Dedifferentiated amniotic fluid mesenchymal stem cell (primary cell): ENCODE data around the gene HECA.
A peak's percentile ranks its signal among the peaks of the same experiment; 100 is the strongest.
"Not testable (repeated sequence)": the region's sequence is repeated elsewhere in the genome, so short reads cannot be mapped to it uniquely, and the experiment has no call there.

ENCODE experiments used
- DNase-seq: peaks from one replicate; pipeline ENCODE4 v3.0.0-alpha.2; 2016; ENCODE audit errors: extremely low spot score

The HECA gene

DNA sequence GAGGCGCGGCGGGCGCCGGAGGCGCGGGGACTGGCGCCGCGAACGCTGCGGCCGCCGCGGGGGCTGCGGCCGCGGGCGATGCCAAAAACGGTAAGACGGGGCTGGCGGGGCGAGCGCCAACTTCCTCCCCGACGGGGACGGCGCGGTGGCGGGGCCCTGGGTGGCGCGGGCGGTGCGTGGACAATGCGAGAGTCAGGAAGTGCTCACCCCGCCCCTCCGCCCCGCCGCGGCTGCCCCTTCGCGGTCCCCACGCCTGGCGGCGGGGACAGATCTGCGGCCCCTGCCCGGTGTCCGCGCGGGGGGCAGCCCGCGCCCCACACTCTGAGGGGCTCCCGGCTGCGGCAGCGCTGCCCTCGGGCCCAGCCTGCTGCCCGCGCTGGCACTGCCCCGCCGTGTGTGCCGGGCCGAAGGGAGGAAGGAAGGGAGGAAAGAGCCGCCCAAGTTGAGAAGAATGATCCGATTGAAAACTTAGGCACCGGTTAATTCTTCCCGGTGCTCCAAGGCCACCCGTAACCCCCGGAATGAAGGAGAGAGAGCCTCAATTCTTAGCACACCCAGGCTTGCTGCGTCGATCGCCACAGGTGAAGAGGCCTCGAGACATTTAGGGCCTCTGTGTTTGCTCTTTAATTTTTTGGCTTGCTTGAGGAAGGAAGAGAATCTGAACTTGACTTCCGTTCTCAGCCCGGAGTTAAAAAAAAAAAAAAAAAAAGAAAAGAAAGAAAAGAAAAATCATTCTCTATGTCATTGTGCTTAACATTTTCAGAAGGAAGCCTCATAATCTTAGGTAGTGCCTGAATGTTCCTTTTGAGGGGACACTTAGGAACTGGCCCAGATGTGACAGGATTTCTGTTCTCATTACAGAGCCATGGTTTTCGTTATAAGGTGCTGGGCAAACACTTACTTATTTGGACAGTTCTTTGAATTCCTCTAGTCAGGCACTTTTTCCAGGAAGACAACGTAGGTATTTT is 982 bp downstream of the HECA start:
- peak; percentile 31 for DNase-seq

DNA sequence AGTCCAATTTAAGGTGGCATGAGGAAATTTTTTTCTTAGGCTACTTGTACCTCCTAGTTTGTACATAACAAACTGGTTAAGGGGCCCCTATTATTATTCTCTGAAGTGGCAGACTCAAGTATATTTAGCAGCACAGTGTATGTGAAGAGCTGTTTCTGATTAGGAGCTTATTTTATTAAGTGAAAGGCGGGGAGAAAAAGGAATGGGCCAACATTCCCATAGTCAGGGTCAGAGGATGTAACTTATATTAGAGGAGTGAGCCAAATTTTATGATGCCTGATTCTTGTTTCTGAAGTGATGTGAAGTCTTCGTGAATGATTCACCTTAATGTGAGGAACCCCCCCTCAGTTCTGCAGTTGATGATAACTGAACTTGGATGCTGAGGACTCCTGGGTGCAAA is 2.8 kb downstream of the HECA start:
- no peak for DNase-seq

DNA sequence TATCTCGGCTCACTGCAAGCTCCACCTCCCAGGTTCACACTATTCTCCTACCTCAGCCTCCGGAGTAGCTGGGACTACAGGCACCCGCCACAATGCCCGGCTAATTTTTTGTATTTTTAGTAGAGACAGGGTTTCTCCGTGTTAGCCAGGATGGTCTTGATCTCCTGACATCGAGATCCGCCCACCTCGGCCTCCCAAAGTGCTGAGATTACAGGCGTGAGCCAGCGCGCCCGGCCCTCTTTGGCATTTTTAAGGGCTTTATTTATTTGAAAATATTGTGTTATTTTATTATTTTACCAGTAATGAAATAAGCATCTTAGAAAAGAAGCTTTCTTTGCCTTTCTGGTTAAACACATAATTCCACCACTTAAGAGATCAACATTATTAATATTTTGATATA is 6.0 kb downstream of the HECA start:
- not testable (repeated sequence) for DNase-seq

DNA sequence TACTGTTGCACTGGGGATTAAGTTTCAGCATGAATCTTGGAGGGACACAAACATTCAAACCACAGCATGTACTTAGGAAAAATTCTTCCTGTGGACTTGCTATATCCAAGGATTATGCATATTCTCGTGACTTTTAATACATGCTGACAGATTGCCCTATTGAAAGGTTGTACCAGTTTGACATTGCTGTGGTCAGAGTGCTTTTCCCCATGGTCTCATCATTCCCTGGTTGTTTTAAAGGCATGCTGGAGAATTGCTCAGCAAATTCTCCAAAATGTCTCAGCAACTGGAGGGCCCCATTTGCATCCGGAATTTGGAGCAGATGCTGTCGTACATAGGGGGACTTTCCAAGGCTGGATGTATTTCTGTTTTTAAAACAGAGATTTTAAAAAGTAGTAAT is 7.4 kb downstream of the HECA start:
- no peak for DNase-seq

DNA sequence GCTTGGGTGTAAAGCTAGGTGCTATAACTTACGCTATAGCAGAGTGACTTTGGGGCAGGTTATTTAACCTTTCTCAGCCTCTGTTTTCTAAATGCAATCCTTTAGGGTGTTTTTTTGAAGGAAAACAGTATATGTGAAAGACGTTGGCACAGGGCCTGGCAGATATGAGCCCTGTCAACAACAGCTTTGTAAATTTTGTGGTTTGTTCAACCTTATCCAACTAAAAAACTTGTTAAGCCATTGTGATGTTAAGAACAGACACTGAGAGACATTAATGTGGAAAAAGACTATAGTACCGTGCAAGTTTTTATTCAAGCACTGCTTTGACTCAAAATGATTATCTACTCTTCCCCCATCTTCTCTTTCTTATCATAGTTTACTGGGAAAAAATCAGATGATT is 8.2 kb downstream of the HECA start:
- no peak for DNase-seq

DNA sequence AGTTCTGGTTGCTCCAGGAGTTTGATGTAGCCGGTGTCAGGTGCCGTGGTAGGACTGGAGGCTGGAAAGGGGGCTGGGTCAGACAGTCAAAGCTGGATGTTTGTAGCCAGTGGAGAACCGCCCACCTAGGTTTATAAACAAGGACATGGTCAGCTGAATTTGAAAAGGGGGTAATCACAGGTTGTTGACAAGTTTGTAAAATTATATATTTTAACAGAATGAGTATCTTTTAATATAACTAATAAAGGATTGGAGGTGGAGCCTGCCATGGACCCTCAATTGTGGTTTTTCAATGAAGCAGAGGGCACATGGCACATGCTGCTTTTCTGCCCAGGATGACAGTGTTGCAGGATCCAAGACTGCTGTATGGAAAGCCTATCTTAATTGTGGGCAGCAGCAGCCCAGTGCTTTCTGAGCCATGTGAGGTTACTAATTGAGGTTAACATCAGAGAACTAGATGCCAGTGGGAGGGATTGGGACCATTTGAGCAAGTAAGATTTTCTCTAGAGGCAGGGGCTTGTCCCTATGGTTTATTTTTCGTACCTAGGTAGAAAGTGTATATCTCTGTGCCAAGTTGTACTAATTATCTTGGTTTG is 9.7 kb downstream of the HECA start:
- no peak for DNase-seq

DNA sequence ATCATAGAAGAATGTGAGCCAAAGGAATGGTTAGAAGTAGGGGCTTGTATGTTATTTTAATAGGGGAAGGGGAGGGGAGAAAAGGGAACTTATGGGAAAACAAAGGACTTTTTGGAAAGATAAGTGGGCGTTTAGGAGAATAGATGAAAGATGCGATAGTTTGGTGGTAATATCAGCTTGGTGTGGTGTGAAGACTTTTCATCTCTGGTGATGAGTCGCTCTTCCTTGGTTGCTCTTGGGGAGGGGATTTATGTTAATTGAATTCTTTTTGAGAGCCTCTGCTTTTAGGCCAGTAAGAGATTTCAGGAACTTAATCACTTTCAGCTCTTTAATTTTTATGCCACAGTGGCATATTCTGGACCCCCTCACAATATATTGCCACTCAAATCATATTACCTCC is 10.8 kb downstream of the HECA start:
- DNase-seq: no peak

DNA sequence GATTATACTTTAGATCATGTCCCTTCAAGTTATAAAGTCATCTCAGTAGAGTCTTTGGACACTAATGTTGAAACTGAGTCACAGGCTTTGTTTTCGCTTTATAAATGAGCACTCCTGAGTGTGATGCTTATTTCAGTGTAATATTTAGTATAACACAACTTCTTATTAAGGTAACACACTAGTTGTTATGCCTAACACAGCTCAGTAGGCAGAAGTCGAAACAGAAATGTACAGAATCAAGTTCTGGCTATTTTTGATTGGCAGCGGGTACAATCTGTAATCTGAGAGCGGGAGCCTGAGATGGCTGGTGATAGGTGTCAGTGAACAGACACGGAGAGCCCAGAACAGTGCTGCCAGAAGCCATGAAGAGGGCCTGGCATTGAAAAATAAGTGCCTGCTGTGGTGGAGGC is 11.4 kb downstream of the HECA start:
- no peak for DNase-seq

DNA sequence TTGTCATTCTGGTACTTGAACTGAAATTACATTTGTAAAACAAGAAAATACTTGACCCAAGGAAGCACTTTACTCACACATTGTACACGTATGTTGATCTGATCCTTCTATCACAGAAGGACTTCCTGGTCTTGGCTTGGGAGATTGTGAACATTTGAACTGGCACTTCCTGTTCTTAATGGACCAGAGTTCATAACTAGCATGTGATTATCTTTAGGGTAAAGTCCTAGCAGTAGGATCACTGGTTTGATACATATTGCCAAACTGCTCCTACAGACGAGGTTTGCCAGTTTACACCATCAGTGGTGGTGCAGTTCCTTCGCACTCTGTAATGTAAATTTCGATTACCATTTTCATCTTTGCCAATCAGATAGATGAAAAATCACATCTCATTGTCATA is 12.7 kb downstream of the HECA start:
- DNase-seq: no peak

DNA sequence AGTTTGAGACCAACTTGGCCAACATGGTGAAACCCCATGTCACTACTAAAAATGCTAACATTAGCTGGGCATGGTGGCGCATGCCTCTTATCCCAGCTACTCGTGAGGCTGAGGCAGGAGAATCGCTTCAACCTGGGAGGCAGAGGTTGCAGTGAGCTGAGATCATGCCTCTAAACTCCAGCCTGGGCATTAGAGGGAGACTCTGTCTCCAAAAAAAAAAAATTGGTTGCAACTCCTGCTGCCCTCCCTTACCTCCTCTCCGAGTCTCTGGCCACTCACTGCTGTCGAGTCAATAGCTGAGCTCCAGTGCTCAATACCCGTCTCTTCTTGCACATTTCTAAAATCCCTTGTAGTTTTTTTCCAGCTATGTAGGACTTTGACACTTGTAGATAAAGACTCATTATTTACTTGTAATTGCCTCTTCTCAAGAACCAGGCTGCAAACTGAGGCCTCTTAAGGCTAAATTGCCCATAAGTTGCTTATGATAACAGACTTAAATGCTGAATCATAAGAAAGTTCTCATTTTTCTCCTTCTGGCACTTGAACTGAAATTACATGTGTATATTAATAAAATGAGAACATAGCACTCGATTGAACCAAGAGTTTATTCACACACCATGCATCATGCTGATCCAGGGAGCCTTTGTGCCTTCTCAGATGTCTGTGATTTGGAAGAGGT is 13.8 kb downstream of the HECA start:
- DNase-seq: no peak

DNA sequence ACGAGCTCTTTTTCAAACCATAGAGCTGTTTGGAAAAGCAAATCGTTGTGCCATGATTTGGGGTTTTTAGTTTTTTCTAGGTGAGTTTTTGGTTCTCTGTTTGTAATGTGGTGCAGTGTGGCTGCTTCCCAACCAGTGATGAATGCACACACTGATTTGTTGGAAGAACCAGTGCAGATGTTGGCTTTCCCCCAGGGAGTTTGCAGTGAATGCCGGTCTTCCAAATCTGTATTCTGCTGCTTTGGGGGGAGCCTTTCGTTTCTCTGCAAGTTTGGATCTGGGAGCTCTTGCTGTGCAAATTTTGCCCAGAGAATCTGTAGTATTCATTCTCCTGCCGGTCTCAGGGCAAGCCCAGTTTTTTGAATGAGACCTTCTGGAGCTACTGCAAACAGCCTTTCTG is 14.5 kb downstream of the HECA start:
- no peak for DNase-seq

DNA sequence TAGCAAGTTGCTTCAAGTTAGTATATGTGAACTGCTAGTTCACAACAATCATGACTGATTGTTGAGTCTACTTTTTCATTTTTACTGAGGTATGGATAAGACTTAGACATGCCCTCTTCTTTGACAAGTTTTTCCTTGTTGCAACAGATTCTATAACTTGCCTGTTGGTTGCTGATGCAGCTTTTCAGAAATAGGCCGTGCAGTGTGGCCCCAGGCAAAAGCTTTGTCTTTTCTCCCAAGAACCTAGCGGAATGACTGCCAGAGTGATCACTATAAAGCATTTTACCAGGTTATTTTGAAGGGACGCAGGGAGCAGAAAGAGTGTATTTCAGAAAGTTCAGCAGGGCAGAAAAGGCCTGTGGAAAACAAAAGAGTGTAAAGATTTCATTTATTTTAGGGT is 16.0 kb downstream of the HECA start:
- DNase-seq: no peak

DNA sequence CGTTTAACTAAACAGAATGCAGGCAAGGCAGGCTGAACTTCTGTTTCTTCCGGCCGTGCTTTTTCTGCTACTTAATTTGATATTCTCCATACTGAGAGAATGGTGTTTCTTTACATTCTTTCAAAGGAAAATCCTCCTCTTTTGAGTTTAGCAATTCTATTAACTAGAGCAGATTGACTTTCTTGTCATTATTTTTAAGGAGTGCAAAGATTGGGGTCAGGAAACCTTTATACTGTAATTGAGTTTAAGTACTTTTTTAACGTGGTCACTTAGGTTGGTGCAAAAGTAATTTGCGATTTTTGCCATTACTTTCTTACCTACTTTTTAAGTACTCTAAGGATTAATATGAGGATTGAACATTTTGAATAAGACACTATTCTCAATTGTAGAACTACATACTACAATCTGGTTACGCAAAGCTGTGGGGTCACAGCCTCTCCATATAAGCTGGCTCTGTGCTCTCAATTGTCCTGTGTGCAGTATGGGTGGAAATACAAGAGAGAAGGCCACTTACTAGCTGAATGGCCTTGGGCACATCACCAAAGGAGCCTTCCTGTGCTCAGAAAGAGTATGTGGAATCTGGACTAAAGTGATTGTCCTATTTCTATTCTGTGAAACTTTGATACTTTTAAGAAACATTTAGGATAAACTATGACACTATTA is 16.7 kb downstream of the HECA start:
- no peak for DNase-seq

DNA sequence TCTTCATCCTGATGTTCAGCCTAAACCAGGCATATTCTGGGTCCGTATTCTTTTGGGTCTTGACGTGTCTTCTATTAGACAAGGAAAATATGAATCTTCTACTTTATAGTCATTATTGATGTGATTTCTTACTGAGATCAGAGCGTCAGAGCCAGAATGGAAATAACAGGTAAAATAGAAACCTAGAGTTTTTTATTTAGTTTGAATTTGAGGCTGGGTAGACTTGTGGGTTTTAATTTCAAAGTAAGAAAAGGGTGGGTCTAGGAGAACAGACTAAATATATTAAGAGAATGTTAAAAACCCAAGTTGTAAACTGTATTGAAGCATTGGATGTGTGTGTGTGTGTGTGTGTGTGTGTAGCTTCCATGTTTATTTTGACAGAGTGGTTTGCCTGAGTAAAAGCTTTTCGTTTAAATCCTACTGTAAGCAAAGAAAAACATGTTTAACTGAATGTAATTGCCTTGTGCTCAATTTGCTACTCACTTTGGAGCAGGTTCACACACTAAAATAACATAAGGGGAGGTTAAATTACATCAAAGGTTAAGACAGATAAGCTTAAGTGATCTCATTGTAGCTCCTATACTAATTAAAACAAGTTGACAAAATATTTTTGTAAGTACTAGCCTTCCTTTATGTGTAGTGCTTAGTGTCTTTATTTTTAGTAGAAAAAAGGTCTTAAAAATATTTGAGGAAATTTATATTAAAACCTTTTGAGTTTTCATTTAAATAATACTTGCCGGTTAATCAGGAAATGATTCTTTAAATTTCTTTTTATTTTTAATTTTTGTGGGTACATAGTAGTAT is 17.4 kb downstream of the HECA start:
- no peak for DNase-seq

DNA sequence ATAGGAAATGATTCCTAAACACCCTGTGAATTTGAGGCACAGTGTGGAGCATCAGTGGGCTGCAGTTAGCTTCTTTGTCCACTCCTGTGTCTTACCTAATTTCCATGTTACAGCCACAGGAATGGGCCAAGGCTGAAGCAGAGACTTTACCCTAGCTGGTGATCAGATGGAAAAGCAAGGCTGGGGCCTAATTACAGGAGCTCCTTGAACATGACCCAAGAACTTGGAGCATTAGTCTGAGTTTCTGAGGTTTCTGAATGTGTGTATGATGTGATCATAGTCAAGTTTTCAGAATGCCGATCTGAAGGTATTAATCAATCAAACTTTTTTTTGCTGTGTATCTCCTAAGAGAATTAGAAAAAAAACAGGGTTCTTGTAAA is 18.0 kb downstream of the HECA start:
- DNase-seq: no peak

DNA sequence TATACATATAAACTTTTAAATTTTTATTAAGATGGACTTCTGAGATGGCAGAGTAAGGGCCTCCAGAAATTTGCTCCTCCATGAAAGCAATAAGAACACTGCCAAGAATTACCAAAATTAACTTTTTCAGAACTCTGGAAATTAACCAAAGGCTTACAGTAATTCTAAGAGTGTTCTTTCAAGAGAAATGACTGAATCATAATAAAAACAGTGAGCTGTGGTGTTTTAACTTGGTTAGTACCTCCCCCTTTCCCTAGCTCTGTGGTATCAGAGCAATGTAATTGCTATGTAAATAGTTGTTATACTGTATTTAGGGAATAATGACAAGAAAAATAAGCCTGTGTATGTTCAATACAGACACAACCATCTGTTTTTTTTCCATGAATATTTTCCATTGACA is 19.0 kb downstream of the HECA start:
- no peak for DNase-seq

DNA sequence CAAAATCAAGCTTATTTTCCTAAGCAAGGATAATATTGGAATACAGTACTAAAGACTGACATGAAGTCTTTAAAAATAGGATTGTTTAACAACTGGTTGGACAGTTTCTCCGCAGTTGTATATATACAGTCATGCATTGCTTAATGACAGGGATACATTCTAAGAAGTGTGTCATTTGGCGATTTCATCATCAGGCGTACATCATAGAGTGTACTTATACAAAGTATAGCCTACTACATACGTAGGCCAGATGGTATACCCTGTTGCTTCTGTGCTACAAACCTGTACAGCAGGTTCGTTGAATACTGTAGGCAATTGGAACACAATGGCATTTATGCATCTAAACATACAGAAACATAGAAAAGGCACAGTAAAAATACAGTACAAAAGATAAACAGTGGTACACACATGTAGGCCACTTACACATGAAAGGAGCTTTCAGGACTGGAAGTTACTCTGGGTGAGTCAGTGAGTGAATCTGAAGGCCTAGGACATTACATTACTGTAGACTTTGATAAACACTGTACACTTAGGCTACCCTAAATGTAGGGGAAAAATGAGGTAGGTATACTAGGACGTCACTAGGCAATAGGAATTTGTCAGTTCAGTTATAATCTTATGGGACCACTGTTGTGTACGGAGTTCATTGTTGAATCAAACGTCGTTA is 20.1 kb downstream of the HECA start:
- DNase-seq: no peak

DNA sequence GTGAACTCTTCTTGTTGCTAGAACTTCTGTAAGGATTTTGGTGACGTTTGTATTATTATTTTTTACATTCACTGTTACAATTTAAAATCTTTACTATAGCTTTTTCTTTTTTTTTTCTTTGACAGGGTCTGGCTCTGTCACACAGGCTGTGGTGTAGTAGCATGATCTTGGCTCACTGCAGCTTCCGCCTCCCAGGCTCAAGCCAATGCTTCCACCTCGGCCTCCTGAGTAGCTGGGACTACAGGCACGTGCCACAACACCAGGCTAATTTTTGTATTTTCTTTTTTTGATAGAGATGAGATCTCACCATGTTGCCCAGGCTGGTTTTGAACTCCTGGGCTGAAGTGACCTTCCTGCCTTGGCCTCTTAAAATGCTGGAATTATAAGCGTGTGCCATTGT is 21.2 kb downstream of the HECA start:
- no peak for DNase-seq

DNA sequence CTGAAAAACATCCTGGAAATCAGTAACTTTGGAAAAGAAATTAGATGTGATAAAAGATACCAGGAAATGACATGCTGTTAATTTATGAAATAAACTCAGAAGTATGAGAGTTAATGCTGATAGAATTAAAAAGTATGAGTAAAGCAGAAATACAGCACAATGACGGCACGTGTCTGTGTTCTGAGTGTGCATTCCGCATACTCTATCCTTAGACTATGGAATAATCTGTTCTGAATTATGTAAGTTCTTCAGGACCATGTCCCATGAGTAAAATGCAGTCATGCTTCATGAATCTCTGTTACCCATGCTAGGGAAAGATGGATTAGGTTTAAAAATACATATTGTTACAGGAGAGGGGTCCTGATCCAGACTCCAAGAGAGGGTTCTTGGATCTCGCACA is 21.7 kb downstream of the HECA start:
- DNase-seq: no peak

DNA sequence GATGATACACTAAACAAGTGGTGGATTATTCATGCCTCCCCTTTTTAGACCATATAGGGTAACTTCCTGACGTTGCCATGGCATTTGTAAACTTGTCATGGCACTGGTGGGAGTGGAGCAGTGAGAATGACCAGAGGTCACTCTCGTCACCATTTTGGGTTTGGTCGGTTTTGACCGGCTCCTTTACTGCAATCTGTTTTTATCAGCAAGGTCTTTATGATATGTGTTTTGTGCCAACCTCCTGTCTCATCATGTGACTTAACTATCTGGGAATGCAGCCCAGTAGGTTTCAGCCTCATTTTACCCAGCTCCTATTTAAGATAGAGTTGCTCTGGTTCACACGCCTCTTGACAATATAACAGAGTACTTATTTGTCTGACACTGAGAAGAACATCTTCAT is 22.2 kb downstream of the HECA start:
- not testable (repeated sequence) for DNase-seq

DNA sequence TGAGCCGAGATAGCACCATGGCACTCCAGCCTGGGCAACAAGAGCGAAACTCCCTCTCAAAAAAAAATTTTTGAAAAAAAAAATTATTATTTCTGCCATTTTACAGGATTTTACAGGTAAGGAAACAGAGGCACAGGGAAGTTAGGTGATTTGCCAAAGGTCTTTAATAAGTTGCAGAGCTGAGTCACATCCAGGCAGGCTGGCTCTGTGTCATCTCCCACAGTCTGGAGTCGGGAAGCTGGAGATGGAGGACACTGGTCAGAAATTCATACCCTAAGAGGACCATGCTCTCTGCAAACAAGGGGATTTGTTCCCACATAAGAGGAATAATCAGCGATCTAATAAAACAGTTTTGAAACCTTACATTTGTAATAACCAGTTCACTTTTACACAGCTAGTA is 24.1 kb downstream of the HECA start:
- DNase-seq: no peak
